ENCODE results near the gene CRABP1.
"Not testable (repeated sequence)": the region's sequence is repeated elsewhere in the genome, so short reads cannot be mapped to it uniquely, and the experiment has no call there.

The CRABP1 gene

GRCh38 chr15:78380143-78380542 lies 40.0 kb downstream of the CRABP1 start:
- DNase-seq: not testable (repeated sequence)

DNA sequence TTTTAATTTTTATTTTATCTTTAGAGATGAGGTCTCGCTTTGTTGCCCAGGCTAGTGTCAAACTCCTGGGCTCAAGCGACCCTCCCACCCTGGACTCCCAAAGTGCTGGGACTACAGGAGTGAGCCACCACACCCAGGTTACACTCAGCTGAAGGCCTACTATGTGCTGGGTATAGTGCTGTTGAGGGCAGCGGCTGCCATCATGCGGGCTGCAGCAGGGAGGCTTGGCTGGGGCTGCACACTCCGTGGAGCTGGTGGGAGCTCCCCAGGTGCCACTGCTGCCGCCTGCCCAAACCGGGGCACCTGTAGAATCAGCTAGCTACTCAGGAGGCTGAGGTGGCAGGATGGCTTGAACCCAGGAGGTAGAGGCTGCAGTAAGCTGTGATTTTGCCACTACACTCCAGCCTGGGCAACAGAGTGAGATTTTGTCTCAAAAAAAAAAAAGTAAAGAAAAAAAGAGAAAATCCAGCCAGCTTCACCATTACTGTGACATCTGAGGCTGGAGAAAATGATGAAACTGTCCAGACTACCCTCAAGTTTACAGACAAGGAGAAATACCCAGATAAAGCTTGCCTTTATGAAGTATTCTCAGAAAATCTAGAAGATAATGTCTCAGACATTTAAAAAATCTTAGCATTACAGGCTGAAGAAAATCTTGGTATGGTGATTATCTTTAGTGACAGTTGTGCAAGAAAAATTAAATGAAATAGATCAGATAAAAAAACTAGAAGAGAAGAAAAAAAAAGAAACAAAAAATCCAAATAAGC lies 42.1 kb downstream of the CRABP1 start:
- no peak for DNase-seq

- DNase-seq: no peak
Observed at GRCh38 chr15:78384651-78385050, 44.5 kb downstream of the CRABP1 start.

GRCh38 chr15:78387246-78388037 lies 47.3 kb downstream of the CRABP1 start:
- DNase-seq: peak; percentile 60

DNA sequence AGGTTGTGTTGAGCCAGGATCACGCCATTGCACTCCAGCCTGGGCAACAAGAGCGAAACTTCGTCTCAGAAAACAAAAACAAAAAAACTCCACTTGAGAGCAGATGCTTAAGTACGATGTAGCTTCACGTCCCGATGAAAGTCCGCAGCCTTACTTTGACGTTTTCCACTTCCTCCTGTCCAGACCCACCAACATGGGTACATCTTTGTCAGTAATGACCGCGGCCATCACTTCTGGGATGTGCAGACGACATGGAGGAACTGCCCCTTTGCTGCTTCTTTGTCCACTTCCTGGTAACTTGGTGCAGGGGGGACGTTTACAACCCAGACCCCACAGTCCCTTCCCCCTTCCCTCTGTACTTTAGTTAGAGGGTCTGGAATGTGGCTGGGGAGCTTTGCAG lies 48.7 kb downstream of the CRABP1 start:
- no peak for DNase-seq

GRCh38 chr15:78389322-78389721 lies 49.2 kb downstream of the CRABP1 start:
- no peak for DNase-seq

DNA sequence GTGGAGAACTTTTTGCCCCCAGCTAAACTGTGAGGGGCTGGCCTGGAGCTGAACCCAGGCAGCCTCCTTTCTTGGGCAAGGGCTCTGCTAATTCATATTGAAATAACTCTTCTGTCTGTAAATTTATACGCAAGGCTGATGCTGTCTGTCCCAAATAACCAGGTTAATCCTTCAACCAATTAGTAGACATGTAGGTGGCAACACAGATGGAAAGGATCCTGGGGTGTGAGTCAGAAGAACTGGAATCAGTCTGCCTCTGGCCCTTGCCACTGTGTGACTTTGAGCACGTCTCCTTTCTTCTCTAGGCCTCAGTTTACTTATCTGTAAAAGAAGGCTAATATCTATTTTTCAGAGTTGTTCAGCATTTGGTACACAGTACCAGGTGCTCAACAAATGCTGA lies 49.6 kb downstream of the CRABP1 start:
- DNase-seq: no peak

DNA sequence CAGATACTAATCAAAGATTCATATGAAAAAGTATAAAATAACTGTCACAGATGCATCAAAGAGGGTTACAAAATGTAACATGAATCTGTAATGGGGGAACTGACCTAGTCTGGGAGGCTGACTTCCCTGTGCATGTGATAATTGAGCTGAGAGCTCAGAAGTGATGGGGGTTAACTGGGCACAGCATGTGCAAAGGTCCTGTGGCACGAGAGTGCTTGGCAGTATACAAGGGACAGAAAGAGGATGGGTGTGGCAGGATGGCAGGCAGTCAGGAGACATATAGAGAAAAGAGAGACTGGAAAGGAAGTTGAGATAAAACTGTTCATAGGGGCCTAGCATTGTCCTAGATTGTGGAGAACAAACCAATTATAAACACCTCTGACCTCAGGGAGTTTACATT lies 50.1 kb downstream of the CRABP1 start:
- DNase-seq: no peak

DNA sequence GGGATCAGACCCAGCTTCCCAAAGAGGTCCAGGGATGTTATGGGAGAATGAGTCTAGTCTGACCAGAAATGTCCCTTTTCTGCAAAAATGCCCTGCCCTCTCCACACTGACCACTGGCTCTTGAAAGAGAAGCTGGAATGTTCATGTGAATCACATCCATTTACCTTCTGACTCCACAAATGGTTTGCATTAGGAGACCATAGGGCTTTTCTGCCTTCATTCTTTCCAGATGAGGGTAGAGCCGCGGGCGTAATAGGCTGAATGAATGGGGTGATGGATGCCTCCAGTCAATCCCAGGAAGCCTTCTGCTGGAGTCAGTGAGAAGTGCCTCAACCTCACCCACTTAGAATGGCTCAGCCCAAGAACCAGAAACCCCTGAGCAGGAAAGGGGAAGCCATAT lies 50.7 kb downstream of the CRABP1 start:
- no peak for DNase-seq

GRCh38 chr15:78391781-78392180 lies 51.6 kb downstream of the CRABP1 start:
- DNase-seq: no peak

GRCh38 chr15:78392430-78392829 lies 52.3 kb downstream of the CRABP1 start:
- peak; percentile 64 for DNase-seq

GRCh38 chr15:78393137-78393536 lies 53.0 kb downstream of the CRABP1 start:
- DNase-seq: no peak

DNA sequence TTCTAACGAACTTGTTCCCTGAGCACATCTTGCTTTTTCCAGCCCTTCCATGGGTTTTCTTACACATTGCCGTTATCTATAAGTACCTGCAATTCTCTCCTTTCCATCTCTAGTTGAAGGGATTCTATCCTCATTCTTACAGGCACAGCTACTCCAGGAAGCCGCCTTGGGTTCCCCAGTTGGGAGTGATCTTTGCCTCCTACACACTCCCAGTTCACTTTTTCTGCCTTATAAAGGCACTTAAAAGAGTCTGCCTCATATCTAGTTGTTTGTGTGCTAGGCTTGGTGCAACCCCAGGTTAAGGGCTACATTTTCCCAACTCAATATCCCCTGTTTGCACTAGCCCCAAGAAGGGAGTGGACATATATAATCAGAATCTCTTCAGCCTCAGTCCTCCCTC lies 53.9 kb downstream of the CRABP1 start:
- no peak for DNase-seq

DNA sequence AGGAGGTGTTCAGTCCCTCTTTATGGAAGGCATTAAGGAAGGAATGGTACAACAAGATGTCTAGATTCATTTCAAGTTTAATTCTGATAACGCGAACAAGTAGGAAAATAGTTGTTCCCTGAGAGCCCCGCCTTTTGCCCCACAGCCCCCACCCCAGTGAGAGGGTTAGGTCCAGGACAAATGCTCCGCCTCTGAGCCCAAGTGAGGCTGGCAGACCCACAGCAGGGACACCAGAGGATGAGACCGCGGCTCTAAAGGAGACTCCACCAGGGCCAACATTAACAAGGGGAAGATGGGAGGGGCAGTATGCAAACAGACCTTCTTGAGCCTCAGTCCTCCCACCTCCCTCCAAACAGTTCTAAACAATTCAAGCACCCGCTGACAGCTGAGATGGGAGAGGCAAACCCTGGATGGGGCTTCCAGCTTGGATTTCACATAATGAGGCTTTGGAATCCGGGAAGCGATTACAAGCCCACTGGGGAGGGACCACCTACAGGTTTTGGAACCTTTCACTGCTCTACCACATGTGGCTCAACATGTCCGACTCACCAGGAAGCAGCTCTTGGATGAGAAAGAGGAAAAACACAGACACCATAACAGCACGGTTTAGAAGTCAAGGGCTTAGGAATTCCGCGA lies 54.9 kb downstream of the CRABP1 start:
- peak; percentile 87 for DNase-seq

DNA sequence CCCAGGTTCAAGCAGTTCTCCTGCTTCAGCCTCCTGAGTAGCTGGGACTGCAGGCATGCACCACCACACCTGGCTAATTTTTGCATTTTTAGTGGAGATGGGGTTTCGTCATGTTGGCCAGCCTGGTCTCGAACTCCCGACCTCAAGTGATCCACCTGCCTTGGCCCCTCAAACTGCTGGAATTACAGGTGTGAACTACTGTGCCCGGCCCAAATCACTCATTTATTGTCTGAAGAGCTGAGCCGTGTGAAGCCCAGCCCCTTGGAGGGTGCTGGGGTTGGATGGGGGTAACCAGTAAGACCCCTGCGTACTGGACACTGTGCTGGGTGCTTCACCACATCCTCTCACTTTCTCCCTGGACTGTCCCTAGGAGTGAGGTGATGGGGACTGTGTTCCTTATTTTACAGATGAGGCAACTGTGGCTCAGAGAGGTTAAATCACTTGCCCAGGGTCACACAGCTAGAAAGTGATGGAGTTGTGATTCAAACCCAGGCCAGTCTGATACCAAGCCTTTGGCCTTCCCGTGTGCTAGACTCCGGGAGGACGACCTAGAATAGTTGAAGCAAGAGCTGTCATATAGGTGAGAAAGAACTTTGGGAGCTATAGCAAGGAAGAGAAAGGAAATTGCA lies 56.1 kb downstream of the CRABP1 start:
- no peak for DNase-seq

DNA sequence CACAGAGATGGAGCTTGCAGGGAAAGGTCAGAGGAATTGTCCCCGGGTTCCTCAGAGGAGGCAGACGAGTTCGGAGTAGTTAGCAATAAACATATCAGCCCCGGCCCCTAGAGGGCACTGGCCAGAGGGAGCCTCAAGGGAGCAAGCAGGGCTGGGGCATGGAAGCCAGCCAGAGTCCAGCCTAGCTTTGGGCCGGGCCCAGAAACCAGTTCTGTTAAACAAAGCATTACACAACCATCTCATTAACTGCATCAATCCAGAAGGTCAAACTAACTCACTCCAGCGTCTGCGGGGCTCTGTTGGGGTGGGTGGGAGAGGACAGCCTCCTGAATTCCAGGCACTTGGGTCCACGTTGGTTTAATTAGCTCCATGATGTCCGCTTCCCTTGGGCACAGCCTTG lies 56.8 kb downstream of the CRABP1 start:
- DNase-seq: no peak

- DNase-seq: no peak
Observed at GRCh38 chr15:78397382-78397781, 57.2 kb downstream of the CRABP1 start.

Measured in NCI-H146 (cell line).